Measurements from ENCODE around the gene TGFBR3. TPM values are rescaled to one million over a fixed set of nuclear protein-coding genes. Genes with fewer than 3 reads are reported as not detected.

Gene TGFBR3
- total and polyA plus RNA-seq, 2 of the 8 experiments (the other 6 are each of a cell fraction or from before 2014, with no cell fraction given): 2.0 to 6.1 TPM

DNA sequence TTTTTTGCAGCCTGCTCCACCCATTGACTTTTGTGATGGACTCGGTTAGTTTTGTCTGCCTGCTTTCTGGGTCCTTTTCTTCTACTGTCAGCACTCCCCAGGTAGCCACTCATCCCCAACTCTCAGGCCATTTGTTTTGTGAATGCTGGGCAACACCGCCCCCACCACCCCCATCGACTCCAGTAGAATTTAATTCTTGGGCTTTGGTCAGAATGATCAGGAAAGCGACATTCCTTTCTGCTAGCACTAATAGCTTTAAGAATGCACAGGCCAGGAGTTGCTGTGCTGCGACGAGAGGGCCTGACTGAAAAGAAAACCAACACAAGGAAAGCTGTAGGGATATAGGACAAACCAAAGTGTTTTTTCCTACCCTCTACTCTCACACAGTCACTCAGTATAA is 240.9 kb downstream of the TGFBR3 start:
- peak overlapping the region; percentile 10; the same call in 1 of the 2 replicates for H2AFZ ChIP-seq (ENCODE audit: low read length)
- no peak overlapping the region for H3K9ac ChIP-seq (replicated peaks in 1 of 4; ENCODE audit: extremely low read depth in 1 of 4, low read depth in 3 of 4, low read length in 3 of 4)
- H4K8ac ChIP-seq (ENCODE audit: extremely low read depth, insufficient read depth, low read length): no peak overlapping the region
- no peaks in the 10 kb centered on the region; a peak in 1 of 8 replicates for H3K36me3 ChIP-seq (ENCODE audit: control insufficient read depth in 2 of 4, insufficient read depth in 4 of 4, low read length in 3 of 4)
- H3K27ac ChIP-seq (ENCODE audit: low read depth, low read length): no peak overlapping the region
- H2BK5ac ChIP-seq (ENCODE audit: low read depth, low read length): no peak overlapping the region
- H3K14ac ChIP-seq (ENCODE audit: insufficient read length): no peak overlapping the region
- no peaks in the 10 kb centered on the region for H3K27me3 ChIP-seq (replicated peaks in 1 of 4; ENCODE audit: control insufficient read depth in 3 of 4, extremely low read depth in 1 of 4, insufficient read depth in 3 of 4, low read length in 3 of 4)
- H3K4ac ChIP-seq (replicated peaks; ENCODE audit: insufficient read length, low read depth, low read length): no peak overlapping the region
- DNase-seq (ENCODE audit: low read depth in 1 of 2, low spot score in 2 of 2): peak in 1 of 2 experiments; percentile 59
- H3K79me2 ChIP-seq (ENCODE audit: control insufficient read depth in 1 of 2, insufficient read depth in 2 of 2, low read length in 2 of 2): no peaks in the 10 kb centered on the region
- no peak overlapping the region for H2BK15ac ChIP-seq (ENCODE audit: low read length)
- ChIA-PET POLR2A (ENCODE audit: partially characterized antibody) (interaction anchor here (0.9 kb wide), 1 partner anchor 169 kb away, joined by 3 read pairs; no protein-coding TSS in a partner anchor), CTCF (ENCODE audit: partially characterized antibody) (interaction anchor here (0.9 to 1.3 kb wide), 3 partner anchors 27 to 147 kb away, joined by 3 to 5 read pairs (median 3); no protein-coding TSS in a partner anchor)
- H3K56ac ChIP-seq (replicated peaks; ENCODE audit: insufficient read length, low read depth, low read length): no peak overlapping the region
- no peak overlapping the region for H3K23ac ChIP-seq (ENCODE audit: insufficient read length)
- H3K4me2 ChIP-seq (ENCODE audit: insufficient read depth in 1 of 2, low read depth in 2 of 2, low read length in 2 of 2): peak overlapping the region; percentile 9 to 67; a peak in 3 of 4 replicates
- peak overlapping the region in 2 of 4 experiments; percentile 1 to 8; a peak in 2 of 8 replicates for H3K4me3 ChIP-seq (ENCODE audit: extremely low read depth in 1 of 4, insufficient read depth in 2 of 4, low read depth in 3 of 4, low read length in 4 of 4)
- H3K4me1 ChIP-seq (replicated peaks in 1 of 4; ENCODE audit: control insufficient read depth in 3 of 4, insufficient read depth in 4 of 4, low read length in 3 of 4): peaks cover 3 to 9% (median 6%) of the 10 kb centered on the region in 4 experiments; a peak in 5 of 7 replicates
- WGBS, 2 experiments (ENCODE audit: extremely low coverage in 1 of 2, insufficient coverage in 1 of 2, insufficient read length in 1 of 2, insufficient replicate concordance in 2 of 2, low coverage in 1 of 2, low lambda C conversion rate in 2 of 2, missing lambda C conversion rate in 1 of 2): 14% methylated on average over 5 of the region's 6 CpGs; no CpG with 5 or more reads in 1 of the 2 experiments
- H2BK12ac ChIP-seq (ENCODE audit: low read depth, low read length): no peak overlapping the region
- H4K20me1 ChIP-seq (replicated peaks in 1 of 2; ENCODE audit: control insufficient read depth in 1 of 2, insufficient read depth in 2 of 2, low read length in 2 of 2): no peaks in the 10 kb centered on the region
- no peaks in the 10 kb centered on the region for H3K79me1 ChIP-seq (ENCODE audit: low read depth, low read length)
- FAIRE-seq: no peak
- 0 out of 2 replicates have a peak overlapping the region, but pooled peaks have one; percentile 1 for H2BK20ac ChIP-seq (ENCODE audit: low read length)
- H4K91ac ChIP-seq (replicated peaks; ENCODE audit: insufficient read length, low read length): no peak overlapping the region
- no peak overlapping the region for H2AK5ac ChIP-seq (ENCODE audit: low read depth, low read length)
- no peak overlapping the region for H3K18ac ChIP-seq (ENCODE audit: extremely low read depth, low read length)
- H2BK120ac ChIP-seq (replicated peaks; ENCODE audit: low read depth, low read length): peak overlapping the region; percentile 3
- no peak overlapping the region for H4K5ac ChIP-seq (ENCODE audit: insufficient read length, low read depth, low read length)
- H3K23me2 ChIP-seq (ENCODE audit: low read depth, low read length): no peaks in the 10 kb centered on the region
- H3K9me3 ChIP-seq (ENCODE audit: insufficient read depth in 2 of 2, low read depth in 1 of 2, low read length in 1 of 2): no peaks in the 10 kb centered on the region
- TF ChIP-seq KDM1A (IDR thresholded peaks at IDR 0.05; ENCODE audit: borderline replicate concordance, low read length) (0 out of 2 replicates have a peak, but pooled peaks have one; percentile 56), SIX5 (IDR thresholded peaks at IDR 0.05; ENCODE audit: low read depth, low read length) (no peak), FOSL1 (IDR thresholded peaks at IDR 0.05; ENCODE audit: insufficient read depth, low read depth, low read length) (no peak), CBX8 (IDR thresholded peaks at IDR 0.05; ENCODE audit: borderline replicate concordance, low read depth, low read length) (no peak), RXRA (IDR thresholded peaks at IDR 0.05; ENCODE audit: insufficient read depth, low read depth, low read length) (no peak), CHD1 (IDR thresholded peaks at IDR 0.05; ENCODE audit: low read depth, low read length) (no peak), HDAC6 (IDR thresholded peaks at IDR 0.05; ENCODE audit: low read depth, low read length) (no peak), SP1 (IDR thresholded peaks at IDR 0.05; ENCODE audit: low read depth, low read length) (peak; percentile 58; the same call in 1 of the 2 replicates), KDM4A (IDR thresholded peaks at IDR 0.05; ENCODE audit: low read depth, low read length, severe bottlenecking) (no peak), TEAD4 (IDR thresholded peaks at IDR 0.05; ENCODE audit: low read depth, low read length) (peak; percentile 61; the same call in 1 of the 2 replicates), JUND (IDR thresholded peaks at IDR 0.05; ENCODE audit: low read length) (no peak)
- TF ChIP-seq, protein P1, sequence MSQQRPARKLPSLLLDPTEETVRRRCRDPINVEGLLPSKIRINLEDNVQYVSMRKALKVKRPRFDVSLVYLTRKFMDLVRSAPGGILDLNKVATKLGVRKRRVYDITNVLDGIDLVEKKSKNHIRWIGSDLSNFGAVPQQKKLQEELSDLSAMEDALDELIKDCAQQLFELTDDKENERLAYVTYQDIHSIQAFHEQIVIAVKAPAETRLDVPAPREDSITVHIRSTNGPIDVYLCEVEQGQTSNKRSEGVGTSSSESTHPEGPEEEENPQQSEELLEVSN (IDR thresholded peaks at IDR 0.05): no peak
- TF ChIP-seq, protein P2, sequence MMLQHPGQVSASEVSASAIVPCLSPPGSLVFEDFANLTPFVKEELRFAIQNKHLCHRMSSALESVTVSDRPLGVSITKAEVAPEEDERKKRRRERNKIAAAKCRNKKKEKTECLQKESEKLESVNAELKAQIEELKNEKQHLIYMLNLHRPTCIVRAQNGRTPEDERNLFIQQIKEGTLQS (IDR thresholded peaks at IDR 0.05; ENCODE audit: insufficient read depth, low read depth, low read length): no peak

All from H1 (cell line).